OCI-LY1 (cell line): ENCODE results near the gene SMAD9.

ENCODE experiments used
- CTCF ChIP-seq: fragments of 200-600 bp; sonication (generic), shearing (Covaris generic); IDR thresholded peaks from 2 replicates; pipeline ENCODE4 v1.5.1; 2017; ENCODE audit warnings: mild to moderate bottlenecking, antibody characterized with exemption, low read length, moderate library complexity, mixed read lengths
- EZH2 ChIP-seq: fragments of 200-600 bp; sonication (generic), shearing (Covaris generic); IDR thresholded peaks from 2 replicates; pipeline ENCODE4 v1.8.0; 2017; ENCODE audit warnings: borderline replicate concordance, mixed run types, mild to moderate bottlenecking, antibody characterized with exemption, low read length, moderate library complexity, mixed read lengths

GRCh38 chr13:36801035-36801434 lies 119.0 kb downstream of the SMAD9 start:
- TF ChIP-seq CTCF (no peak), EZH2 (no peak)
